ENCODE results near the gene MPPED2.
"Not testable (repeated sequence)": the region's sequence is repeated elsewhere in the genome, so short reads cannot be mapped to it uniquely, and the experiment has no call there.

MPPED2 gene

GRCh38 chr11:30579415-30580175 lies 6.6 kb downstream of the MPPED2 start:
- in situ Hi-C loops (cut with MboI; ENCODE audit: low sequenced_read_pairs), result no loop called here

GRCh38 chr11:30578406-30578805 lies 7.7 kb downstream of the MPPED2 start:
- in situ Hi-C loops (cut with MboI; ENCODE audit: low sequenced_read_pairs), result no loop called here

- in situ Hi-C loops (cut with MboI; ENCODE audit: low sequenced_read_pairs), result no loop called here
Observed at GRCh38 chr11:30573951-30574350, 12.2 kb downstream of the MPPED2 start.

- in situ Hi-C loops (cut with MboI; ENCODE audit: low sequenced_read_pairs), result no loop called here
Observed at GRCh38 chr11:30568931-30569330, 17.2 kb downstream of the MPPED2 start.

- in situ Hi-C loops (cut with MboI; ENCODE audit: low sequenced_read_pairs), result no loop called here
Observed at GRCh38 chr11:30567644-30568043, 18.5 kb downstream of the MPPED2 start.

GRCh38 chr11:30567120-30567519 lies 19.0 kb downstream of the MPPED2 start:
- in situ Hi-C loops (cut with MboI; ENCODE audit: low sequenced_read_pairs), result no loop called here

GRCh38 chr11:30566482-30566881 lies 19.7 kb downstream of the MPPED2 start:
- in situ Hi-C loops (cut with MboI; ENCODE audit: low sequenced_read_pairs), result no loop called here

GRCh38 chr11:30565027-30565426 lies 21.1 kb downstream of the MPPED2 start:
- in situ Hi-C loops (cut with MboI; ENCODE audit: low sequenced_read_pairs), result no loop called here

- in situ Hi-C loops (cut with MboI; ENCODE audit: low sequenced_read_pairs), result no loop called here
Observed at GRCh38 chr11:30561691-30562415, 24.3 kb downstream of the MPPED2 start.

- in situ Hi-C loops (cut with MboI; ENCODE audit: low sequenced_read_pairs), result no loop called here
Observed at GRCh38 chr11:30560206-30561106, 25.7 kb downstream of the MPPED2 start.

- in situ Hi-C loops (cut with MboI; ENCODE audit: low sequenced_read_pairs), result no loop called here
Observed at GRCh38 chr11:30559004-30559403, 27.1 kb downstream of the MPPED2 start.

- in situ Hi-C loops (cut with MboI; ENCODE audit: low sequenced_read_pairs), result not testable (repeated sequence)
Observed at GRCh38 chr11:30554587-30554986, 31.6 kb downstream of the MPPED2 start.

- in situ Hi-C loops (cut with MboI; ENCODE audit: low sequenced_read_pairs), result no loop called here
Observed at GRCh38 chr11:30553521-30554110, 32.5 kb downstream of the MPPED2 start.

GRCh38 chr11:30552839-30553238 lies 33.3 kb downstream of the MPPED2 start:
- in situ Hi-C loops (cut with MboI; ENCODE audit: low sequenced_read_pairs), result no loop called here

- in situ Hi-C loops (cut with MboI; ENCODE audit: low sequenced_read_pairs), result no loop called here
Observed at GRCh38 chr11:30550022-30550542, 36.1 kb downstream of the MPPED2 start.

- in situ Hi-C loops (cut with MboI; ENCODE audit: low sequenced_read_pairs), result no loop called here
Observed at GRCh38 chr11:30549565-30549964, 36.6 kb downstream of the MPPED2 start.

GRCh38 chr11:30546334-30546733 lies 39.8 kb downstream of the MPPED2 start:
- in situ Hi-C loops (cut with MboI; ENCODE audit: low sequenced_read_pairs), result no loop called here

- in situ Hi-C loops (cut with MboI; ENCODE audit: low sequenced_read_pairs), result no loop called here
Observed at GRCh38 chr11:30545507-30545906, 40.6 kb downstream of the MPPED2 start.

GRCh38 chr11:30543066-30543465 lies 43.1 kb downstream of the MPPED2 start:
- in situ Hi-C loops (cut with MboI; ENCODE audit: low sequenced_read_pairs), result no loop called here

GRCh38 chr11:30540781-30541180 lies 45.4 kb downstream of the MPPED2 start:
- in situ Hi-C loops (cut with MboI; ENCODE audit: low sequenced_read_pairs), result no loop called here

GRCh38 chr11:30538251-30538650 lies 47.9 kb downstream of the MPPED2 start:
- in situ Hi-C loops (cut with MboI; ENCODE audit: low sequenced_read_pairs), result no loop called here
